Myometrial cell (primary cell): Measurements from ENCODE around the gene OLR1. TPM values are rescaled to one million over a fixed set of nuclear protein-coding genes. Genes with fewer than 3 reads are reported as not detected.

Experiments
- total RNA-seq: library from RNA; depleted of rRNA; stranded (reverse); fragments of >200 nt; gene quantifications from 2 replicates; pipeline ENCODE4 v1.2.3, GENCODE V29; 2015

OLR1 gene
- total RNA-seq, result 36.9 and 40.1 TPM in 2 replicates

DNA sequence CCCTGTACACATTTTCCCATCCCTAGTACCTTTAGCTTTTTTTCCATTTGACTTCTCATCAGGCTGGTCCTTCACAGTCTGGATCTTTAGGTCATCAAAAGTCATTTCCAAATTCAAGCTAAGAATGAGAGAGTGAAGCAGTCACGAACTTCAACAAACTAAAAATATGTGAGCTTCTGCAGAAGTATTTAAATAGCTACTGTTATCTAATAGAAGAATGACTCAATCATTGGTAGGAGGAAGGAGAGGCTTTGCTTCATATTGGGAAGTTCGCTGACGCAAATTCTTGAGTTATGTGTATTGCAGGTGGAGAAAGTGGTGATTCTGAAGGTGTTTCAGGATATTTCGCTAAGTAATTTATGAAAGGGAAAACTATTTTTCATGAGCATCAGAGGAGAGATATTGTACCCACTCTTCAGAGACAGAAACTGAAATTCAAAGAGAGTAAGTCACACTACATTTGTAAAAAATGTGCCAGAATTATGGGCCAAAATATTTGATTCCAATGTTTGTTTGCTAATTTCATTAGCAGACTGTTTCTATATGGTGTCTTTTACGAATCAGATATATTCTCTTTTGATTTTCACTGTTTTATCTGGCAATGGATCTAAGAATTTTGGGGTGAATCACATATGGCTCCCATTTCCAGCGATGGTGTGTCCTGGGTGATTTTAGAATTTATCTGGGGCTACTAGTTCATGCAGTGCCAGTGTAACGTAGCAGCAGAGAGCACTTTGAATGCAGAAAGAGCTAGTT, at the start of gene OLR1:
OLR1 (minus strand) TSS at position 160 of the 756 bp plus-strand sequence; CDS start at position 105, 55 bp downstream.

DNA sequence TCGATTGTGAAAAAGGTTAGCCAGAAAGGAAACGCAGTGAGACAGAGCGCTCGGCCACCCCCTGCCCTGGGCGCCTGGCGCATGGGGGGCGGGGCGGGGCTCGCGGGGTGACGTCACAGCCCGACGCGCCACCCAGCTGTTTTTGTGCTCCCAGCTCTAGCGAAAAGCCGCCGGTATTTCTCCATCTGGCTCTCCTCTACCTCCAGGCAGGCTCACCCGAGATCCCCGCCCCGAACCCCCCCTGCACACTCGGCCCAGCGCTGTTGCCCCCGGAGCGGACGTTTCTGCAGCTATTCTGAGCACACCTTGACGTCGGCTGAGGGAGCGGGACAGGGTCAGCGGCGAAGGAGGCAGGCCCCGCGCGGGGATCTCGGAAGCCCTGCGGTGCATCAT, 40.8 kb upstream of the OLR1 start, which contains the start of gene GABARAPL1:
GABARAPL1 (plus strand) TSS at position 139 of the 393 bp plus-strand sequence; CDS start at position 392, 253 bp downstream.

DNA sequence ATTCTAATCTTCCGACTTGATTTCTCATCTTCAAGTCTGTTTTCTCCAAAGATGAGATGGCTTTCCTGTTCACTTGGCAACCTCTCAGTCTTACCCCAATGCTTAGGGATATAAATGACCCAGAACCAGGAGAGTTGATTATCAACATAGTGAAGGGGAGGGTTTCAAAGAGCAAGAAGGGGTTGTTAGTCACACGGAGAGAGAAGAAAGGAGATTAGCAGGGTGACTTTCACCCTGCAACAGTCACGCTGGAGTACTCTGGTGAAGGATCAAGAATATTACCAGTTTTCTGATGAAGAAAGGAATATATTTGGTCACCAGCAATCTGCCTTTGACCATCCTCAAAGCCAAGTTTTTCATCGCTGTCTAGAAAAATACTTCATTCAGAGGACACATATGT, 6.9 kb upstream of the OLR1 start, which contains the start of gene TMEM52B:
TMEM52B (plus strand) TSS at position 212 of the 400 bp plus-strand sequence. CDS start 543 bp downstream, outside the sequence.

DNA sequence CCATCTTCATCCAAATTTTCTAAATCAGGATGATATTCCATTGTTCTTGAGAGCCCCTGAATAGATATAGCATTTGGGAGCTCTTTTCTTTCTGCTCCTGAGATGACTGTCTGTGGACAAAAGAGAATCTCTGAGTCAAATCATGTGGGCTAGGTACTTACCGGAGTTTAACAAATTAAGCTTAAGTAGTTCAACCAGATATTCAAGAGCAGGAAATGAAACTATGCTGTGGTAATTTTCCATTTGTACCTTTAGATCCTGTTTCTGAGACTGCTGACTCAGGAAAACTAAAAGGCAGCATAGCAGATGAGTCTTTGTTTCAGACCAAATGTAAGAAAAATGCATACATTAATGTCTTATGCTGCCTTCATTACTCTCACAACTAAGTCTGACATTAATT, 41.9 kb downstream of the OLR1 start, which contains the start of gene CLEC7A:
CLEC7A (minus strand) TSS at position 158 of the 400 bp plus-strand sequence; CDS start at position 41, 117 bp downstream.

Other genes starting within 250 kb of the OLR1 start
- gene CLEC2A, start 239.8 kb downstream of the OLR1 start, total RNA-seq, result not detected in 2 replicates
- gene CLEC12A, start 200.7 kb downstream of the OLR1 start, total RNA-seq, result not detected in 2 replicates
- gene CLEC1B, start 173.0 kb downstream of the OLR1 start, total RNA-seq, result not detected in 2 replicates
- gene CLEC12B, start 161.5 kb downstream of the OLR1 start, total RNA-seq, result not detected in 2 replicates
- gene CLEC9A, start 141.4 kb downstream of the OLR1 start, total RNA-seq, result not detected in 2 replicates
- gene CLEC1A, start 73.1 kb downstream of the OLR1 start, total RNA-seq, result not detected in 2 replicates
- not detected in 2 replicates for gene CLEC7A, start 41.9 kb downstream of the OLR1 start, total RNA-seq
- gene TMEM52B, start 6.9 kb upstream of the OLR1 start, total RNA-seq, result 10.4 and 17.4 TPM in 2 replicates
- gene GABARAPL1, start 40.7 kb upstream of the OLR1 start, total RNA-seq, result 58.0 and 82.5 TPM in 2 replicates
- gene KLRD1, start 135.7 kb upstream of the OLR1 start, total RNA-seq, result under 0.01 TPM in 1 of 2 replicates, not detected in the other
- gene KLRK1, start 217.9 kb upstream of the OLR1 start, total RNA-seq, result not detected in 2 replicates
- not detected in 2 replicates for gene KLRC4, start 237.6 kb upstream of the OLR1 start, total RNA-seq
- not detected in 2 replicates for gene KLRC3, start 248.5 kb upstream of the OLR1 start, total RNA-seq